HCT116 (cell line): ENCODE results near the gene PHF21B. TPM values are rescaled to one million over a fixed set of nuclear protein-coding genes. Genes with fewer than 3 reads are reported as not detected.

ENCODE experiments used
- ATAC-seq: fragments of 200-7000 bp; cut with Tn5 transposase; 2 replicates; pipeline ENCODE4 v1.9.1; 2020; ENCODE audit warnings: mild to moderate bottlenecking, moderate library complexity
- BruUV-seq: library from RNA; stranded (reverse); fragments of 400-500 nt; replicated peaks from 2 replicates; lab custom pipeline; 2021; lab: Mats Ljungman, UMichigan
- CTCF ChIA-PET: fragments of 300-600 bp; sonication (Branson Sonifier 250); formaldehyde crosslinking; loops from one replicate; lab custom pipeline; 2021; ENCODE audit warnings: antibody characterized with exemption; lab: Charles Lee
- POLR2A ChIA-PET: fragments of 300-600, 350-600 bp; sonication (Branson Sonifier 250); formaldehyde crosslinking; loops from one replicate; lab custom pipeline; 2021; ENCODE audit warnings: antibody characterized with exemption; lab: Charles Lee
- RAD21 ChIA-PET, 2 experiments: fragments of 300-600 bp; sonication (Branson Sonifier 250); formaldehyde crosslinking; loops; one replicate each; lab custom pipeline; 2023; ENCODE audit warnings: low total read pairs in 2 of 2; ENCODE audit not compliant: uncharacterized antibody in 2 of 2, unreplicated experiment in 2 of 2, low non-redundant PET in 1 of 2; lab: Charles Lee
- DNase-seq: peaks from one replicate; pipeline ENCODE4 v3.0.0-alpha.2; 2010; ENCODE audit warnings: low read depth, low spot score
- H2AFZ ChIP-seq: fragments of 200-600 bp; shearing (Covaris generic), sonication (generic); 2 replicates; pipeline ENCODE4 v1.6.1; 2017; ENCODE audit warnings: low read depth, mixed run types, mixed read lengths, antibody characterized with exemption, low read length; ENCODE audit not compliant: poor library complexity, severe bottlenecking
- H3K27ac ChIP-seq: 2 replicates; pipeline ENCODE4 v1.5.1; 2012; ENCODE audit warnings: low read depth, low read length
- H3K27me3 ChIP-seq: fragments of 200-600 bp; sonication (generic); 2 replicates; pipeline ENCODE4 v1.6.1; 2016; ENCODE audit warnings: mixed run types, low read length, mixed read lengths; ENCODE audit not compliant: insufficient read depth
- H3K36me3 ChIP-seq, 2 experiments: fragments of 200-500 bp in 1 of 2; fragments of 200-600 bp in 1 of 2; sonication (Bioruptor generic) in 1 of 2; sonication (generic) in 1 of 2; 2 replicates each; pipeline versions ENCODE4 v1.5.1 to v1.6.1; 2014 to 2016; ENCODE audit warnings: low read length in 2 of 2, inconsistent platforms in 1 of 2, mixed read lengths in 1 of 2, mixed run types in 1 of 2; ENCODE audit not compliant: insufficient read depth in 2 of 2, control insufficient read depth in 1 of 2
- H3K4me1 ChIP-seq, 2 experiments: fragments of 200-600 bp in 1 of 2; sonication (generic) in 1 of 2; 2 replicates each; pipeline versions ENCODE4 v1.5.1 to v1.6.1; 2012 to 2017; ENCODE audit warnings: low read length in 2 of 2, inconsistent platforms in 1 of 2, mild to moderate bottlenecking in 1 of 2, mixed read lengths in 1 of 2, mixed run types in 1 of 2, moderate library complexity in 1 of 2; ENCODE audit not compliant: insufficient read depth in 2 of 2, control insufficient read depth in 1 of 2
- H3K4me2 ChIP-seq: fragments of 200-600 bp; sonication (generic); 2 replicates; pipeline ENCODE4 v1.6.1; 2017; ENCODE audit warnings: mixed run types, low read length, mixed read lengths
- H3K4me3 ChIP-seq, 2 experiments: fragments of 200-600 bp in 1 of 2; sonication (generic) in 1 of 2; replicated peaks in 1 of 2; 2 replicates each; pipeline ENCODE4 v1.5.1; 2011 to 2016; ENCODE audit warnings: low read length in 2 of 2, control low read depth in 1 of 2, low read depth in 1 of 2, mild to moderate bottlenecking in 1 of 2, mixed read lengths in 1 of 2, mixed run types in 1 of 2
- H3K79me2 ChIP-seq: fragments of 200-600 bp; sonication (generic); 2 replicates; pipeline ENCODE4 v1.6.1; 2017; ENCODE audit warnings: mild to moderate bottlenecking, mixed run types, low read length, moderate library complexity, mixed read lengths; ENCODE audit not compliant: insufficient read depth
- H3K9ac ChIP-seq: fragments of 200-600 bp; sonication (generic); 2 replicates; pipeline ENCODE4 v1.6.1; 2016; ENCODE audit warnings: low read length, mixed read lengths
- H3K9me2 ChIP-seq: fragments of 200-600 bp; sonication (generic), shearing (Covaris generic); 2 replicates; pipeline ENCODE4 v1.6.1; 2017; ENCODE audit warnings: mixed run types, mild to moderate bottlenecking, moderate library complexity; ENCODE audit not compliant: insufficient read depth
- H3K9me3 ChIP-seq, 2 experiments: fragments of 200-500 bp in 1 of 2; fragments of 200-600 bp in 1 of 2; sonication (Bioruptor generic) in 1 of 2; sonication (generic) in 1 of 2; 2 replicates each; pipeline ENCODE4 v1.6.1; 2014 to 2017; ENCODE audit warnings: low read length in 2 of 2, mixed read lengths in 2 of 2, inconsistent platforms in 1 of 2, low read depth in 1 of 2, mild to moderate bottlenecking in 1 of 2, mixed run types in 1 of 2, moderate library complexity in 1 of 2; ENCODE audit not compliant: control insufficient read depth in 1 of 2, insufficient read depth in 1 of 2
- H4K20me1 ChIP-seq: fragments of 200-600 bp; sonication (generic), shearing (Covaris generic); 2 replicates; pipeline ENCODE4 v1.6.1; 2017; ENCODE audit warnings: mixed run types, mild to moderate bottlenecking, moderate library complexity; ENCODE audit not compliant: insufficient read depth
- ATF3 ChIP-seq: IDR thresholded peaks from 2 replicates; pipeline ENCODE4 v1.6.1; 2012
- CEBPB ChIP-seq: IDR thresholded peaks from 2 replicates; pipeline ENCODE4 v1.6.1; 2012; ENCODE audit warnings: low read depth
- EGR1 ChIP-seq: IDR thresholded peaks from 2 replicates; pipeline ENCODE4 v1.6.1; 2012; ENCODE audit warnings: low read depth
- ELF1 ChIP-seq: IDR thresholded peaks from 2 replicates; pipeline ENCODE4 v1.6.1; 2012; ENCODE audit warnings: low read depth, borderline replicate concordance
- FOSL1 ChIP-seq: IDR thresholded peaks from 2 replicates; pipeline ENCODE4 v1.6.1; 2012; ENCODE audit warnings: low read depth
- JUND ChIP-seq: IDR thresholded peaks from 2 replicates; pipeline ENCODE4 v1.6.1; 2012
- MAX ChIP-seq: IDR thresholded peaks from 2 replicates; pipeline ENCODE4 v1.6.1; 2012
- POLR2AphosphoS5 ChIP-seq: IDR thresholded peaks from 2 replicates; pipeline ENCODE4 v1.6.1; 2011; ENCODE audit warnings: mild to moderate bottlenecking, low read depth, low read length, moderate library complexity
- RAD21 ChIP-seq: IDR thresholded peaks from 2 replicates; pipeline ENCODE4 v1.6.1; 2012; ENCODE audit warnings: low read depth, mild to moderate bottlenecking
- SIN3A ChIP-seq: IDR thresholded peaks from 2 replicates; pipeline ENCODE4 v1.6.1; 2012; ENCODE audit warnings: low read depth
- SP1 ChIP-seq: IDR thresholded peaks from 2 replicates; pipeline ENCODE4 v1.6.1; 2012; ENCODE audit warnings: low read depth
- TCF7L2 ChIP-seq: IDR thresholded peaks from 2 replicates; pipeline ENCODE4 v1.7.0; 2011; ENCODE audit warnings: borderline replicate concordance, inconsistent platforms; ENCODE audit not compliant: insufficient read depth, insufficient read length; ENCODE audit errors: extremely low read depth
- ZBTB33 ChIP-seq: IDR thresholded peaks from 2 replicates; pipeline ENCODE4 v1.6.1; 2011; ENCODE audit warnings: mild to moderate bottlenecking, low read length, moderate library complexity; ENCODE audit not compliant: insufficient replicate concordance; ENCODE audit errors: extremely low read depth
- intact Hi-C: fragments of 100-400 bp; cut with micrococcal nuclease; formaldehyde crosslinking; loops from 2 replicates; pipeline ENCODE4 v1.10.0; 2022
- total RNA-seq: library from RNA; stranded (reverse); gene quantifications from one replicate; pipeline ENCODE4 v1.2.1, GENCODE V29; 2021; ENCODE audit not compliant: unreplicated experiment

PHF21B gene
- total RNA-seq, 1 experiment from 2014 or later = not detected

GRCh38 chr22:44884968-44885805 lies 124.6 kb downstream of the PHF21B start:
- no peaks in the 10 kb centered on the region for H3K79me2 ChIP-seq
- no peak overlapping the region for H3K4me2 ChIP-seq
- BruUV-seq = no TSS peak
- no peak overlapping the region for H3K9ac ChIP-seq
- H4K20me1 ChIP-seq = no peaks in the 10 kb centered on the region
- ChIA-PET CTCF (no interaction called here), RAD21 (no interaction called here)
- no peak overlapping the region for H3K27ac ChIP-seq
- H3K4me3 ChIP-seq = no peak overlapping the region
- H3K4me1 ChIP-seq = peaks cover 0 to 5% of the 10 kb centered on the region in 2 experiments; a peak in 2 of 4 replicates
- H2AFZ ChIP-seq = no peak overlapping the region
- H3K9me3 ChIP-seq = no peaks in the 10 kb centered on the region
- intact Hi-C loops = no loop called here
- no peaks in the 10 kb centered on the region for H3K9me2 ChIP-seq
- TF ChIP-seq RAD21 (no peak), ATF3 (no peak), EGR1 (no peak), ELF1 (no peak), POLR2AphosphoS5 (no peak), MAX (no peak), CEBPB (no peak), FOSL1 (no peak), SP1 (no peak)
- TF ChIP-seq, all 23 proteins: peak for 0
- no peaks in the 10 kb centered on the region for H3K27me3 ChIP-seq
- H3K36me3 ChIP-seq = no peaks in the 10 kb centered on the region
- POLR2A ChIA-PET = no interaction called here
- no peak for DNase-seq
- ATAC-seq = peak; percentile 57

GRCh38 chr22:44884562-44884961 lies 125.2 kb downstream of the PHF21B start:
- CTCF ChIA-PET = no interaction called here
- Histone ChIP-seq H3K4me3 (no peak overlapping the region), H3K9ac (no peak overlapping the region), H3K27ac (no peak overlapping the region), H2AFZ (no peak overlapping the region), H3K4me1 (peaks cover 0 to 5% of the 10 kb centered on the region in 2 experiments; a peak in 2 of 4 replicates), H3K27me3 (no peaks in the 10 kb centered on the region), H4K20me1 (no peaks in the 10 kb centered on the region), H3K9me3 (no peaks in the 10 kb centered on the region), H3K4me2 (no peak overlapping the region), H3K36me3 (no peaks in the 10 kb centered on the region), H3K9me2 (no peaks in the 10 kb centered on the region), H3K79me2 (no peaks in the 10 kb centered on the region)
- DNase-seq (no peak), ATAC-seq (no peak)
- no peak for TF ChIP-seq ZBTB33
- no peak for TF ChIP-seq JUND
- no peak for TF ChIP-seq SIN3A
- TF ChIP-seq ATF3 = no peak
- TF ChIP-seq TCF7L2 = no peak
- POLR2A ChIA-PET = no interaction called here
- RAD21 ChIA-PET = no interaction called here
- intact Hi-C loops = no loop called here
- no TSS peak for BruUV-seq
